GM13977 (cell line): ENCODE data around the gene UCP2.

Experiments
- DNase-seq: peaks from one replicate; pipeline ENCODE4 v3.0.0; 2012; ENCODE audit warnings: low spot score
- CTCF ChIP-seq: IDR thresholded peaks from 2 replicates; pipeline ENCODE4 v1.5.1; 2012; ENCODE audit warnings: mild to moderate bottlenecking, control low read depth; ENCODE audit not compliant: insufficient read depth; ENCODE audit errors: extremely low read depth, missing control alignments
- in situ Hi-C: fragments of 300-500 bp; cut with MboI; formaldehyde crosslinking; loops from one replicate; pipeline ENCODE4 v1.12.0; 2022; ENCODE audit warnings: low sequenced_read_pairs, low pct_unique_long_range_greater_than_20kb, mixed read lengths, inconsistent platforms; ENCODE audit not compliant: unreplicated experiment

The UCP2 gene

GRCh38 chr11:74021998-74022397 lies 39.4 kb upstream of the UCP2 start:
- no peak for TF ChIP-seq CTCF
- in situ Hi-C loops = no loop called here
- DNase-seq = no peak

- in situ Hi-C loops = no loop called here
- no peak for TF ChIP-seq CTCF
- DNase-seq = no peak
Observed at GRCh38 chr11:74020539-74020938, 37.9 kb upstream of the UCP2 start.

GRCh38 chr11:74019860-74020259 lies 37.2 kb upstream of the UCP2 start:
- no peak for DNase-seq
- in situ Hi-C loops = no loop called here

GRCh38 chr11:74019104-74019738 lies 36.6 kb upstream of the UCP2 start:
- TF ChIP-seq CTCF = no peak
- DNase-seq = no peak
- in situ Hi-C loops = no loop called here

More at GRCh38 chr11:74019860-74020259, 37.2 kb upstream of the UCP2 start:
- no peak for TF ChIP-seq CTCF

GRCh38 chr11:74018331-74019005 lies 35.8 kb upstream of the UCP2 start:
- in situ Hi-C loops = no loop called here
- no peak for TF ChIP-seq CTCF
- no peak for DNase-seq

GRCh38 chr11:74017631-74018030 lies 35.0 kb upstream of the UCP2 start:
- no peak for TF ChIP-seq CTCF
- DNase-seq = no peak
- in situ Hi-C loops = no loop called here
